ENCODE results near the gene KCNMB2.

DNA sequence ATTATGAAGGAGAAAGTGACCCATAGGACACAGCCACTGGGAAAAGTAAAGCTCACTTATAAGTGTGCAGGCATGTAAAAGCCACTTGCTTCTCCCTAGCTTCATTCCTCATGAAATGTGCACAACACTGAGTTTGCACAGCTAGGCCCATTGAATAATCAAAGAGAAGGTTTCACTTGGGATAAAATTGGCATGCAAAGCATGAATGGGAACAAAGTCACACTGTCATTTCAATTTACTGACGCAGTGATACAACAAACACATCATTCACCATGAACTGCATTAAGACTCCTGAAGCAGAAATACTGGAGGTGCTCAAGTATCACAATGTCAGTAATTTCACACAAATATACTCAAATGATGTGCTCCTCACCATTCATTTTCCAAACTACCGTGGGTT, 61.1 kb downstream of the KCNMB2 start:
- TF ChIP-seq, protein P1, sequence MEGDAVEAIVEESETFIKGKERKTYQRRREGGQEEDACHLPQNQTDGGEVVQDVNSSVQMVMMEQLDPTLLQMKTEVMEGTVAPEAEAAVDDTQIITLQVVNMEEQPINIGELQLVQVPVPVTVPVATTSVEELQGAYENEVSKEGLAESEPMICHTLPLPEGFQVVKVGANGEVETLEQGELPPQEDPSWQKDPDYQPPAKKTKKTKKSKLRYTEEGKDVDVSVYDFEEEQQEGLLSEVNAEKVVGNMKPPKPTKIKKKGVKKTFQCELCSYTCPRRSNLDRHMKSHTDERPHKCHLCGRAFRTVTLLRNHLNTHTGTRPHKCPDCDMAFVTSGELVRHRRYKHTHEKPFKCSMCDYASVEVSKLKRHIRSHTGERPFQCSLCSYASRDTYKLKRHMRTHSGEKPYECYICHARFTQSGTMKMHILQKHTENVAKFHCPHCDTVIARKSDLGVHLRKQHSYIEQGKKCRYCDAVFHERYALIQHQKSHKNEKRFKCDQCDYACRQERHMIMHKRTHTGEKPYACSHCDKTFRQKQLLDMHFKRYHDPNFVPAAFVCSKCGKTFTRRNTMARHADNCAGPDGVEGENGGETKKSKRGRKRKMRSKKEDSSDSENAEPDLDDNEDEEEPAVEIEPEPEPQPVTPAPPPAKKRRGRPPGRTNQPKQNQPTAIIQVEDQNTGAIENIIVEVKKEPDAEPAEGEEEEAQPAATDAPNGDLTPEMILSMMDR (IDR thresholded peaks at IDR 0.05) = no peak
- TF ChIP-seq POLR2A (IDR thresholded peaks at IDR 0.05) = no peak

Measured in stomach (tissue), 4 donors.